HT1080 (cell line): Measurements from ENCODE around the gene LIPF. TPM values are rescaled to one million over a fixed set of nuclear protein-coding genes. Genes with fewer than 3 reads are reported as not detected.
"Not testable (repeated sequence)": the region's sequence is repeated elsewhere in the genome, so short reads cannot be mapped to it uniquely, and the experiment has no call there.

Source experiments
- DNase-seq: peaks from one replicate; pipeline ENCODE4 v3.0.0-alpha.2; 2015; ENCODE audit warnings: low read depth
- polyA plus RNA-seq, 2 experiments: library from polyadenylated mRNA; depleted of rRNA; stranded (reverse); fragments of >200 nt; gene quantifications; 2 replicates each; pipeline ENCODE4 v1.2.3, GENCODE V29; 2015
- total RNA-seq: library from RNA; depleted of rRNA; stranded (reverse); fragments of >200 nt; shearing (Covaris generic); gene quantifications from 2 replicates; pipeline ENCODE4 v1.2.3, GENCODE V29; 2014; rRNA removed

The LIPF gene, protein sequence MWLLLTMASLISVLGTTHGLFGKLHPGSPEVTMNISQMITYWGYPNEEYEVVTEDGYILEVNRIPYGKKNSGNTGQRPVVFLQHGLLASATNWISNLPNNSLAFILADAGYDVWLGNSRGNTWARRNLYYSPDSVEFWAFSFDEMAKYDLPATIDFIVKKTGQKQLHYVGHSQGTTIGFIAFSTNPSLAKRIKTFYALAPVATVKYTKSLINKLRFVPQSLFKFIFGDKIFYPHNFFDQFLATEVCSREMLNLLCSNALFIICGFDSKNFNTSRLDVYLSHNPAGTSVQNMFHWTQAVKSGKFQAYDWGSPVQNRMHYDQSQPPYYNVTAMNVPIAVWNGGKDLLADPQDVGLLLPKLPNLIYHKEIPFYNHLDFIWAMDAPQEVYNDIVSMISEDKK
- total RNA-seq, result not detected in 2 replicates
- polyA plus RNA-seq (2015; cell fraction: cytosol; rRNA removed), result not detected in 2 replicates
- polyA plus RNA-seq (2015; cell fraction: nucleus; rRNA removed), result not detected in 2 replicates

DNA sequence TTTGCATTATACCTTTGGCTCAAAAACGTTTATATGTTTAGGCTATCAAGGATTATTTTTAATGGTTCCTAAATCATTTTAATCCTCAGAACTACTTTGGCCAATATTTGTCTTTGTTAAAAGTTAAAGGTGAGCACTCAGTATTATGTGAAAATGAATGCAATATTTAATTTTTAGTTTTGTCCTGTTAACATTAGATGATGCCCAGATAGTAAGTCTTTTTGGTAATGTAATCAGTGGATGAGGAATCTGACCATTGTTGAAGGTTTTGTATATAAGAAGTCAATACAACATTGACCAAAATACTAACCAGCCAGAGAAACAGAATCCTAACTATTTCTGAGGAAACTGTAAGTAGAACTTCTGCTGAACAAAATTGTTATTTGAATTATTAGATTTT is at the start of gene LIPF:
Gene LIPF, plus strand, starts transcription at position 301 of the 400 bp plus-strand sequence. CDS start 2,856 bp downstream, outside the sequence.
- no peak for DNase-seq

DNA sequence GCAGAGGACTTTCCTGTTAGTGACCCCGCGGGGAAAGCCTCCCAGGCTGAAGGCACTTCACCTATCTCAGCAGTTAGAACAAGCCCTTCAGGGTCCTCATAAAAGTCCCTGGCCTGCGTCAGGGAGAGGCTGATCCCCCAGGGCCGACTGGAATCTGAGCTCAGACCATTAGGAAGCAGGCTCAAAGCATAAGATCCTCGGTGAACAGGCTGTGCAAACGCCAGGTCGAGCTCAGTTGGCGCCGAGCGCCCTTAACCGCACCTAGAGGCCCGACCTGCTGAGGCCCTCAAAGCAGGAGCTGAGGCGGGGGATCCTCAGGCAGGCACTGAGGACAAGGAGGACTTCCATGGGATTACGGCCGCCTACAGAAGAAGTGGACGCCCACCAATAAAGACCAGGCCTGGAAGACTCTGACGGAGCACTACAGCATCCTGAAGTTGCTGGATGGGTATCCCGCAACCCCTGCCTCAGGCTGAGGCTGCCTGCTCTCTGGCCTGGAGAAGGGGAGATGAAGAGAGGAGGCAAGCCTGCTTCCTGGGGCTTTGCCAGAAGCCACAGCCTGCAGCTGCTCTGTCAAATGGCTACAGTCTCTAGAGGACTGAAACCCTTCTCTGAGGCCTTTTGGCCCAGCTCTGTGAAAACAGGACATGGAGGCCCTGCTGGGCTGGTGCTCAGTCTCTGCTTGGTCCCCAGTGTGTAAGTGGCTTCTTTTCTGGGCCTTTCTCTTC is 47.8 kb upstream of the LIPF start:
- DNase-seq, result no peak

DNA sequence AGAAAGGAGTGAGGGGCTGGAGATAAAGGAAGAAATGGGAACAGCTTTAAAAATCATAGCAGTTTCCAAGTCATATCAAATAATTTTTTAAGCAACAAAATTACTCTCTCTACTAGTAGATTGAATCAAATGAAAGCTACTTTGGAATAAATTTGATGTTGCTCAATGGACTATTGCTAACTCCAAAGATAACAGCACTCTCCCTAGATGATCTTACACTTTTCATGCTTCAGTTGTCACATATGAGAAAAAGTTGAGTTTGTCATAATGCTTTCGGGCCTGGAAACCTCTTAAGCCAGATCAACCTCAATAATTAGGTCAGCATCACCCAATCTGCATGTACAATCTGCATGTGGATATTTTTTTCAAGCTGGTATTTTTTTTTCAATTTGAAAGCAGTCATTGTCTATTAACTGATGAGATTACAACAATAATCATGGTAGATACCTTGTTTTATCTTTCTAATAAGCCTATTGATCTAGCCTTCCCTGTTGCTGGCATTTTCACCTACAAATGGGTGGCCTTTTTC is 46.4 kb upstream of the LIPF start:
- no peak for DNase-seq

DNA sequence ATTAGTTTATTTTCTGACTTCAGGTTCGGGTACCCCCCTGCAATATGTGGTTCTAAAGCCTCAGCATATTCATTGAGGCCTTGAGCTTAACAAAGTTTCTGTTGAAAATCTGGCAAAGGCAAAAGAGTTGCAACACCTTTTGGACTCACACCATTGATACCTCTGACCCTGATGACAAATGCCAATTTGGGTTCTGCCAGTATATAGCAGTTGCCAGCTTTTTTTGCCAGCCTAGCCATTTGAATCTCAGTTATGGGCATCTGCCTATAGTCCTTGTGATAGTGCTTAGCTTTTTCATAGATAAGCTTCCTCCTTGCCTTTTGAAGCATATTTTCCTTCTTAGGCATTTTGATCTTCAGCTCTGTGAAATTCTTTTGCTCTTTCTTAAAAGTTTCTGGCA is 45.7 kb upstream of the LIPF start:
- DNase-seq, result no peak

DNA sequence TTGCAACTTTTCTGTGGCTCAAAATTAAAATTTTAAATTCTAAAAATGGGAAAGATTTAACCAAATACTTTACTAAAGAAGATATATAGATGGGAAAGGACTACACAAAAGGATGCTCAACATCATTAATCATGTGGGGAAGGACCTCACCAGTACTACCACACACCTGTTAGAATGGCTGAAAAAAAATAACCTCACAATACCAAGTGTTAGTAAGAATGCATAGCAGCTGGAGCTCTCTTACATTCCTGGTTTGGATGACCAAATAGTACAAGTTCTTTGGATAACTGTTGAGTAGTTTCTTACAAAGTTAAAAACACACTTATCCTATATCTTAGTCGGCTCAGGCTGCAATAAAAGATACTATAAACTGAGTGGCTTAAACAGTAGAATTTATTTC is 43.8 kb upstream of the LIPF start:
- DNase-seq, result no peak

DNA sequence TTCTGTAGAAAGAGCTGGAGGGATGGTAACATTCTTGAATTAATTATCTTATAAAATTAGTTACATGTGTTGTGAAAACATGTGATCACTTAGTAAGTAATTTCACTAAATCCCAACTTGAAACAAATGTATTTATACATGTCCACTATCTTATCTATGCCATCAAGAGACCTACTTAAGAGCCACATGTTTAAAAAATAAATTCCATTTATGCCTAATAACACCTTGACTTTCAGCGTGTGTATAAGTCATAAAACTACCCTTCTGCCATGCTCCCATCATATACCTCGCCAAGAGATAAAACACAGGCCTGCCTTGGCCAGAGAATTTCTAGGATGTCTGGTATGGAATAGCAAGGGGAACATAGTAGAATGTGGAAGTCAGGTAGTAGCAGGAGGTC is 40.4 kb upstream of the LIPF start:
- DNase-seq, result no peak

DNA sequence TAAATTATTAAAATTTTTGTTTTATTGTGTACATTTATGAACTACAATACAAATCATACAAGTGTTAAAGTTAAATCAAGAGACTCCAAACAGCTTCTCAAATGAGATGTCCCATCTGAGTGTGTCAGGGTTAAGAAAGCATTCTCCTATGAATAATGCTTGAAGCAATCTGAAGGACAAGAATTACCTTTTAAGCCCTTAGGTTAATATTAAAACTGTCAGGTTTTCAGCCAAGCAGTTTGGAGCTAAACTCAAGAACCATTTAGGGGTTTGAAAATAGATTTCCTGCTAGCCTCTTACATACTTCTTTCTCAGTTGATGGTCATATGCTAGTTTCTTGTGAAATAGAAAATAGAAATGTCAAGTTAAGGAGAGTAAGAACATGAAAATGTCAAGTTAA is 39.4 kb upstream of the LIPF start:
- DNase-seq, result no peak

DNA sequence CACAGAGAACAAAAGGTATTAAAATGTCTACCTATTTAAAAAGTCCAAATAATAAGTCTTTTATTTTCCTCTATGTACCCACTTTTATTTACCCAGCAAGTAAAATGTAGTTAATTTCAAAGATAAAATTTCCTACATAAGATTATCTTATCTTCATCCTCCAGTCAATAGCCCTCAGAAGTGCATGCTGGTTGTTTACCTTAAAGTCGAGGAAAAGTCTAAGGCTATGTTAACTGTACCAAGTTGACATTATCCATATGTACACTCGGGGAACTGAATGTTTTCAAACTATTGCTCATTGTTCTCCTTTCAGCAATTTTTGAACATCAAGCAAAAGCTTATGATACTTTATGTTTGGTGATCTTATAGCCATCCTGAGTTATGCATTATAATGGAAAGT is 24.1 kb upstream of the LIPF start:
- DNase-seq, result no peak

DNA sequence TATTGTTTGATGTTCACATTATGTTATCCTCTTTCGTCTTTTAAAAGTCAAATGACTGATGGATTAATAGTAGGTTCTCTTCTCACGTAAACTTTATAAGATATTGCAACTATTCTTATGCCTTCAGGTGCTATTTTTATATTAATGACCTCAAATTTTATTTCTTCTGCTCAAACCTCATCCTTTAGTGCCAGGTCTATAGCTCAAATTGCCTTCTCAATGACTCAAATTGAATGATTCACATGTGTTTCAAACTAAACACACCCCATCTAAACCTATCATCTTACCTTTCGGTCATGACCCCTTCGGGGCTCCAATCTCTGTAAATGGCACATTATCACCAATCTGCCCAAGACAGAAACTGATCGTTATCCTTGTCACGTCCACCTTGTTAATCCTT is 22.0 kb upstream of the LIPF start:
- no peak for DNase-seq

DNA sequence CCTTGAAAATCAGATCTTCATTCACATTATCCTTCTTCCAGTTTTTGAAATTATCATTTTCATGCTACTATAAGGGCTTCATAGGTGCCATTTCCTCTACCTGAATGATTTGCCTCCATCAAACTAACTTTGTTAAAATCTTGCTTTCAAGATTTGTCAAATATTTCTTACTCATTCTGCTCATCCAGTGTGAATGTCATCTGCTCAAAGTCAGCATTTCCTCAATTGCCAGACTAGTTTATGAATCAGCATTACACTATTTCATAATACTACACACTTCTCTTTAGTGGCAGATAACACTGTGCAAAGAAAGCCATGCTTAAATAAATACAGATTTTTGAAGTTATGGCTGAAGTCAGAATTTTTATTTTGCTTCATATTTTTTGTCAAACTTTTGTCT is 21.3 kb upstream of the LIPF start:
- peak; percentile 23 for DNase-seq

DNA sequence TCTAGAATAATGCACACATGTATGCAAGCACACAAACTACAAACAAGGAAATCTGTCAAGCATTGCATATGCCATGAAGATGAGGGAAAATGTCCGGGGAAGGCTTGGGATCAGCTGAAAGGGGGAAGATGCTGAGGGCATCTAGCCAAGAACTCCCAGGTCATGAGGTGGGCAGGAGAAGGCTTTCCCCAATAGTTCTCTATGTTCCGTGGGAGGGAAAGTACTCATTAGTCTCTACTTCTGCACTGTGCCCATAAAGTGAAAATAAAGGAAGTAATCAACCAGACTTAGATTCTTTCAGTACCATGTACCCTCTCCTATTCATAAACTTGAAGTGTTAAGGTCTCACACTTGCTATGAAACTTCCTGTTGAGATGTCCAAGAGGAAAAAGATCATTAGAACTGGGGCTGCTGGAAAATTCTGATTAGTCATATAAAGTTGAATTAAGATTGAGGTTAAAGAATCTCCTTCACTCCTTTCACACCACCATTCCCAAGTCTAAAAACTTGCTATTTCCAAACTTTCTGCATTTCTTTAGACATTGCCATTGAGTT is 17.1 kb upstream of the LIPF start:
- no peak for DNase-seq

DNA sequence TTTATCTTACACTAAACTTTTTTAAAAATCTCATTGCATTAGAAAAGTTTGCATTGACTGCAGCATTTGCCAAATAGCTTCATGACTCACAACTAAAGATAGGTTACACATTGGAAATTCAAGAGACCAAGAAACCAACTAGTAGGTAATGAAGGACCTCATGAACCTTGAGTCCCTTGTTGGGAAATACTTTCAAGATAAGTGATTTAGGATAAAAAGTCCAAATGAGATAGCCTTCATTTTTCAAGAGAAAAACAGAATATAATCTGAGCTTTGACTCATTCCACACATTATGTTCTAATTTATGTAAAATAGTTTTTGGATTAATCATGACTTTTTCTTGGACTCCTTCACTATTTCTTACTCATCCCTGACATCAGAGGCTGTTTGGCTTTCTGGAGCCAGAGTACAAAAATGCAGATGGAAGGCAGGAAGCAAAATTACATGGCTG is 13.1 kb upstream of the LIPF start:
- DNase-seq, result peak; percentile 84

DNA sequence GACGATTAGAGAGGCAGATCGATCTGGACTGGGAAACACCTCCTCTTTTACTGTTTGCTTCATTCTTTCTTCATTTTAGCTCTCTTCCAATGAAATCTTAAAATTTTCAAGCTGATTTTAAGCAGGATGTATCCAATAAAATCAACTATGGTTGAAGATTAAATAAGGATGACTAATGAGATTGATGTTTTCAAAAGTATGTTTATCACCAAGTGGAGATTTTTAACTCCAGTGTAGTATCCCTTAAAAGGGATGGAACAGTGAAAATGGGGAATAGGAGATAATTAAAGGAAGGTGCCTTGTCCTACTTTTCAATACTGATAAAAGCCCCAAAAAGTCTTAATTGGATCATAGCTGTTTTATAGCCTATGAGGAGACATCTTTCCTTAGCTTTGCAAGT is 11.6 kb upstream of the LIPF start:
- DNase-seq, result no peak

DNA sequence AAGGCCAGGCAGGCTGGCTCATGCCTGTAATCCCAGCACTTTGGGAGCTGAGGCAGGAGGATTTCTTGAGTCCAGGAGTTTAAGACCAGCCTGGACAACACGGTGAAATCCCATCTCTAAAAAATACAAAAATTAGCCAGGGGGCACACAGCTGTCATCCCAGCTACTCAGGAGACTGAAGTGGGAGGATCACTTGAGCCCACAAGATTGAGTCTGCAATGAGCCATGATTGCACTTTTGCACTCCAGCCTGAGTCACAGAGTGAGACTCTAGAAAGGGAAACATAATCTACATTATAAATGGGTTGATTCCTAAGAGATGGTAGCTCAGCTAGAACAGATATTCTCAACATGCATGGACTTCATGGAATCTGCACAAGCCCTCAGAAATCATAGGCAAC is 6.3 kb upstream of the LIPF start:
- DNase-seq, result peak; percentile 47

DNA sequence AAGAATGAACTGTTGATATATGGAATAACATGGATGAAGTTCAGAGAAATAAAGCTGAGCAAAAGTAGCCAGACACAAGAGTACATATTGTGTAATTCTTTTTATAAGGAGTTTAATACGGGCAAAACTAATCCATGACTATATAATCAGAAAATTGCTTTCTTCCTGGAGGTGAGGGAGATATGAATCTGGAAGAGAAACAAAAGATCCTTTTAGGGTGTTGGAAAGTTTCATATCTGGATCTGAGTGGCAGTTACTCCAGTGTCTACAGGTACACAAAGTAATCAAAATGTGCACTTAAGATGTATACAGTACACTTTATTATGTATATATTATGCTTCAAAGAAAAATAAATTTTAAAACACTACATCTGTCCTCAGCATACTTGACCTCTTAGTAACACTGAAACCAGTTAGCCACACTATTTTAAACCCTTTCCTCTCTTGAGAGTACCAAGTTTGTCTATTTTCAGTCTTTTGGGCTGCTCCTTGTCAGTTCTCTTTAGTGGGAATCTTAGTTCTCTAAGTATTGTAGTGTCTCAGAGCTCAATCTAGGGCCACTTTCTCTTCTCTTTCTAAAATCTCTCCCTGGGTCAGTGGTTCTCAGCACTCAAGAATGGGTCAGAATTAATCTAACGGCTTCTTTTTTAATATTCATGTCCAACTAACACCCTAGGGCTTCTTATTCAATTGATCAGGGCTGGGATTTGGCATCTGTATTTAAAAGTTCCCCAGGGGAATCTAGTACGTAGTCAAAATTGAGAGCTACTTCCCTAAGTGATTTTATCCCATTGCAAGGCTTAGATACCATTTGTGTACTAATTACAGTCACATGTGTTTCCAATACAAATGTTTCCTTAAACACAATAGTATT is 4.3 kb upstream of the LIPF start:
- DNase-seq, result no peak

DNA sequence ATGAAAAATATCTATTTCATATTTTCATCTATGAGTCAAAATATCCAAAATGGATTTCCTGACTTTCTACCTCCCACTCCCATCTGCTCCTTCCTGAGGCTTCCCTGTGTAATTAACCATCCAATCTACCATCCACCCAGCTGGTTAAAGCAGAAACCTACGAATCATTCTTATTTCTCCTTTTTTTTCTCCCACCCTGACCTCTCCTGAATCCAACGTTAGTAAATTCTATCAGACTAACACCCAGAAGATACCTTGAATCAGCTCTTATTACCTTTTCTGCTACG is 3.7 kb upstream of the LIPF start:
- DNase-seq, result no peak

DNA sequence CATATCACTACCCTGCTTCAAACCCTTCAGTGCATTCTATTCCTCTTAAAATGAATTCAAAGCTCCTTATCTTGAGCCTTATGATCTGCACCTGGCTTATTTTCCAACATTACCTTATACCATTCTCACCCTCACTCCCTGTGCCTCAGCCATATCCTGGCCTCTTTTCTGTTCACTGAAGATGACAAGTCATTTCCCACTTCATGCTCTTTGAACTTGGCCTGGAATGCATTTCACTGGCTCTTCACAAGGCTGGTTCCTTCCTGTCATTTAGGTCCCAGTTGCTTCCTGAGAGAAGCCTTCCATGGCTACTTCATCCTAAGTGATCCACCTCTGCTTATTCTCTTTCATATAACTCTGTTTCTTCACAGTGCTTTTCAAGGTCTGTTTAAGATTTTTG is 3.2 kb upstream of the LIPF start:
- peak; percentile 23 for DNase-seq

DNA sequence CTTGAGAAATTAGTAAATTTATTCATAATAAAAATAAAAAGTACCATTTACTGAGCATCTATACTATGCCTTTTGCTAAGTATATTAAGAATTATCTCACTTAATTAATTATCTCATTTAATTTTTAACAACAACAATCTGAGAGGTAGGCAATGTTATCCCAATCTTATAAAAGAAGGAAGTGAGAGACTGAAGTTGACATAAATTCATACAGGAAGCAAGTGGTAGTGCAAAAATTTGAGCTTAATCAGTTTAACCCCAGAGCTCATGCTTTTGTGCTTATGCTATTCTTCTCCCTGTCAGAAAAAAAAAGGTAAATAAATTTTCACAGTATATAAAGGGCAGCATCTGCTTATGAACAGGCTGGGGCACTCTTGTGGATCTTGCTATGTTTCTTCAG is 2.7 kb upstream of the LIPF start:
- no peak for DNase-seq

DNA sequence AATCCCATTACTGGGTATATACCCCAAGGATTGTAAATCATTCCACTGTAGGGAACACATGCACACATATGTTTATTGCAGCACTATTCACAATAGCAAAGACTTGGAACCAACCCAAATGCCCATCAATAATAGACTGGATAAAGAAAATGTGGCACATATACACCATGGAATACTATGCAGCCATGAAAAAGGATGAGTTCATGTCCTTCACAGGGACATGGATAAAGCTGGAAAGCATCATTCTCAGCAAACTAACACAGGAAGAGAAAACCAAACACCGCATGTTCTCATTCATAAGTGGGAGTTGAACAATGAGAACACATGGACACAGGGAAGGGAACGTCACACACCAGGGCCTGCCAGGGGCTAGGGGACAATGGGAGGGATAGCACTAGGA is 1.1 kb upstream of the LIPF start:
- not testable (repeated sequence) for DNase-seq

DNA sequence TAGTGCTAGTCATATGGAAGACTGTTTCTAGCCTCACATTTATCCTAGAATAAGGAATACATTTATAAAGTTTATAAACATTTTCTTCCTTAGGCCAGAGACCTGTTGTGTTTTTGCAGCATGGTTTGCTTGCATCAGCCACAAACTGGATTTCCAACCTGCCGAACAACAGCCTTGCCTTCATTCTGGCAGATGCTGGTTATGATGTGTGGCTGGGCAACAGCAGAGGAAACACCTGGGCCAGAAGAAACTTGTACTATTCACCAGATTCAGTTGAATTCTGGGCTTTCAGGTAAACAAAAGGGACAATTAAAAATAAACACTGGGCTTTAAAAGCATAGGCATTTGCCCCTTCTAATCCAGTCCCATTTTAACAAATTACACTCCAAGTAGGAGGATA is 4.2 kb downstream of the LIPF start:
- DNase-seq, result no peak

DNA sequence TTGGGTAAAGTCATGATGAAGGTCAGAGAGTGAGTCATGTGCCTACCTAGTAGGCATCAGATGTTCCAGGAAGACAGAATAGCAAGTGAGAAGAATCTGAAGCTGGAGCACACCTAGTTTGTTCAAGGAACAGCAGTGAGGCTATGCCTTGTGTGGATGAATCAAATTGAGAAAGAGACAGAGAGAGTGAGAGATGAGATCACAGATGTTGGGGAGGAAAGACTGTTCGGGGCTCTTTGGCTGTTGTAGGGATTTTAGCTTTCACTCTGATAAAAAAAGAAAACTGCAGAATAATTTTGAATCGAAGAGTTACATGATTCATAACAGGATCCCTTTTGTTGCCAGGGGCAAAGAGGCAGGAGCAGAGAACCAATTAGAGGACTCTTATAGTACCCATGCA is 6.3 kb downstream of the LIPF start:
- no peak for DNase-seq
